Measurements from ENCODE around the gene FKBP15. TPM values are rescaled to one million over a fixed set of nuclear protein-coding genes. Genes with fewer than 3 reads are reported as not detected.
"Not testable (repeated sequence)": the region's sequence is repeated elsewhere in the genome, so short reads cannot be mapped to it uniquely, and the experiment has no call there.

Gene FKBP15
- total RNA-seq, 4 donors from 2014 or later: 20.5 to 42.3 (median 32.0) TPM

DNA sequence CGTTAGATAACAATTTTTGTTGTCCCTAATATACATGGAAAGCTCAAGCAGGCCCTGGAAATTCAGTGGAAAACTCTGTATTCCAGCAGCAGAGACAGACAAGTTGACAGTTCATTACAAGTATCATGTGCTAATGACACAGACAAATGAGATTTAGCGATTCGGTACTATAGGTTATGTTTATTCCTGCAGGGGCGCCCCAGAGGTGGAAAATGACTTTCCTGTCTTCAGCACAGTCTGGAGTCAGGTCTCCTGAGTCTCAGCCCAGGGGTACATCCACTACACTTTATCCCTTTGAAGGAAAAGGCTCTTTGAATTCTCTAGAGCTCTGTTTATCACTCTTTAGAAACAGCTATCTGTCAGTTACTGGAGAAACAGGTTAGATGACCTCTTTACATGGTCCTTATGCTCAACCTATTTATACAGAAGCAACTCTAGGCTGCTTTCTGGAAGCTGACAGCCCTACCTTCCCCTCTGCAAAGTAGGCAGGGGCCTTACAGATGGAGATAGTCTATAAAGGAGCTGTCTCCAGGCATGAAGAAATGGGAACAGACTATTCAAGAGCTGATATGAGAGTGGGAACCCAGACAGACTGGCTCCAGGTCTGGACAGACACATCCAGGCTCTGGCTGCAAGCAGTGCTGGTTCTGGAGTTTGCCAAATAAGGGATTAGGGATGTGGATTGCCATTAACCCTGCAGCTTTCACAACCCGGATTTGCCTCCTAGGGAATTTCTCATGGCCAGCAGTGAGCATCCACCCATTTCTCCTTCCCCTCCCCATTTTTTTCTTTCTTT, 77.4 kb downstream of the FKBP15 start:
- ATAC-seq (ENCODE audit: low FRiP score) (no peak), DNase-seq (ENCODE audit: low spot score) (no peak)
- TF ChIP-seq, protein P1, sequence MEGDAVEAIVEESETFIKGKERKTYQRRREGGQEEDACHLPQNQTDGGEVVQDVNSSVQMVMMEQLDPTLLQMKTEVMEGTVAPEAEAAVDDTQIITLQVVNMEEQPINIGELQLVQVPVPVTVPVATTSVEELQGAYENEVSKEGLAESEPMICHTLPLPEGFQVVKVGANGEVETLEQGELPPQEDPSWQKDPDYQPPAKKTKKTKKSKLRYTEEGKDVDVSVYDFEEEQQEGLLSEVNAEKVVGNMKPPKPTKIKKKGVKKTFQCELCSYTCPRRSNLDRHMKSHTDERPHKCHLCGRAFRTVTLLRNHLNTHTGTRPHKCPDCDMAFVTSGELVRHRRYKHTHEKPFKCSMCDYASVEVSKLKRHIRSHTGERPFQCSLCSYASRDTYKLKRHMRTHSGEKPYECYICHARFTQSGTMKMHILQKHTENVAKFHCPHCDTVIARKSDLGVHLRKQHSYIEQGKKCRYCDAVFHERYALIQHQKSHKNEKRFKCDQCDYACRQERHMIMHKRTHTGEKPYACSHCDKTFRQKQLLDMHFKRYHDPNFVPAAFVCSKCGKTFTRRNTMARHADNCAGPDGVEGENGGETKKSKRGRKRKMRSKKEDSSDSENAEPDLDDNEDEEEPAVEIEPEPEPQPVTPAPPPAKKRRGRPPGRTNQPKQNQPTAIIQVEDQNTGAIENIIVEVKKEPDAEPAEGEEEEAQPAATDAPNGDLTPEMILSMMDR (IDR thresholded peaks at IDR 0.05): no peak

DNA sequence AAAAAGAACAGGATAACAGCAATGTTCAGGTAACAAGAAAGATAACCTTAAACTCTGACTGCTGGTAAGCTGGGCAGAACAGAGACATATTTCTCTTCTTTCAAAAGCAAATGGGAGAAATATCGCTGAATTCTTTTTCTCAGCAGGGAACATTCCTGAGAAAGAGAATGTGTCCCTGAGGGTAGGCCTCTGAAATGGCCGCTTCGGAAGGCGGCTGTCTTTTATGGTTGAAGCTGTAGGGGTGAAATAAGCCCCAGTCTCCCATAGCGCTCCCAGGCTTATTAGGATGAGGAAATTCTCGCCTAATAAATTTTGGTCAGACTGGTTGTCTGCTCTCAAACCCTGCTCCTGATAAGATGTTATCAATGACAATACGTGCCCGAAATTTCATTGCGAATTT, 80.2 kb downstream of the FKBP15 start:
- DNase-seq (ENCODE audit: low spot score); ATAC-seq (ENCODE audit: low FRiP score): not testable (repeated sequence)

DNA sequence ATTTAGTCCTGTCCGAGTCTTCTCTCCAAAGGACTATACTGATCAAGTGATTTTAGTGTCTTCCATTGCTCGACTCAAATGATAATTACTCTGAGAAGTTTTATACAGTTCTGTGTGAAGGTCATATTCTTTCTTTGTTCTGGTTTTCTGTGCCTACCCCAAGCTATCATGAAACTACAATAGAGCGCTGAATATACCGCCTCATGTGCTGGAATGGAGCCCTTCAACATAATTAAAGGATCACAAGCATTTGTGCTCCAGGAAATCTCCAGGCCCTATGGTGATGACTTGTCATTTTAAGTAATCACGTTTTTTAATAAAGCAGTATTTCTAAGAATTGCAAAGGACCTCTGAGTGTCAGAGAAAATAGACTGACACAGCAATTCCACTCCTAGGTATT, 81.1 kb downstream of the FKBP15 start:
- ATAC-seq (ENCODE audit: low FRiP score): no peak
- no peak for DNase-seq (ENCODE audit: low spot score)
- TF ChIP-seq, protein P1 (IDR thresholded peaks at IDR 0.05): no peak

DNA sequence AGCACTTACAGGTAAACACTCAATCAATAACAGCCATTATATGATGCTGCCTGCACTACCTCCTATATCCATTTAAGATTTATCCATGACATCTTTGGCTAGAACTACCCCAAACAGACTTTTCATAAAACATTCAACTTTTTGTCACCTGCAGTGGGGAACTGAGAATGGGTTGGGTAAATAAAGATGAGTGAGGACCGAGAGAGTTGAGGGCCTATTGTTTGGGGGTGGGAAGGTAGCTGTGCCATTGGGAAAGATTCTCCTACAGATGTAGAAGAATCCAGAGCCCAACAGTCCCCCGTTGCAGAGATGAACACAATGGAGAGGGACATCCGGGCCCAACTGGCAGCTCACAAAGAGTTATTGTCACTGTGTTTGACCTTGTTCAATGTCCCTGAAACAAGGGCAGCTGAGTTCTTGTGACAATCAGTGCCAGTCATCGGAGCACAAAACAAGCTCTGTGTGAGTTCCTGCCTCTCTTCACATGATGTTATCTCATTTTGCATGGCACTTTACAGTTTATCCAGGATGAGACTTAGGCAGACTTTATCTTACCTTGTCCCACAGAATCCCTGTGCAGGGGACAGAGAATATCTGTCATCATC, 81.8 kb downstream of the FKBP15 start:
- ATAC-seq (ENCODE audit: low FRiP score): no peak
- DNase-seq (ENCODE audit: low spot score): no peak
- TF ChIP-seq, protein P1 (IDR thresholded peaks at IDR 0.05): no peak

DNA sequence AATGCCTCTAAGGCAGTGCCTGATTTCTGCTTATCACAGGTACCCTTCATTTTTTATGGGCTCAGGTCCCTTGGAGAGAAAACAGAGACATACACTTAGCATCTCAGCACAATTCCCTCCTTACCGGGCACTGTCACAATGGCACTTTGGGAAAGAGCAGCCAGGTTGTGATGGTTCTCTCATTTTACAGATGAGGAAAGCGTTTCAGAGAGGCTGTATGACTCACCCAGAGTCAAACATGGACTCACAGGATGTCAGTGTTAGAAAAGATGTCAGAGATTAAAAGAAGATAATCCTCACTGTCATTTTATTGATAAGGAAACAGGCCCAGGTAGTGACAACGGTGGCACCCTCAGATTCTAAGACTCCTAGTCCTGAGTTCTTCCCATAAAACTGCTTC, 82.3 kb downstream of the FKBP15 start:
- TF ChIP-seq, protein P1 (IDR thresholded peaks at IDR 0.05): no peak
- ATAC-seq (ENCODE audit: low FRiP score) (no peak), DNase-seq (ENCODE audit: low spot score) (no peak)

DNA sequence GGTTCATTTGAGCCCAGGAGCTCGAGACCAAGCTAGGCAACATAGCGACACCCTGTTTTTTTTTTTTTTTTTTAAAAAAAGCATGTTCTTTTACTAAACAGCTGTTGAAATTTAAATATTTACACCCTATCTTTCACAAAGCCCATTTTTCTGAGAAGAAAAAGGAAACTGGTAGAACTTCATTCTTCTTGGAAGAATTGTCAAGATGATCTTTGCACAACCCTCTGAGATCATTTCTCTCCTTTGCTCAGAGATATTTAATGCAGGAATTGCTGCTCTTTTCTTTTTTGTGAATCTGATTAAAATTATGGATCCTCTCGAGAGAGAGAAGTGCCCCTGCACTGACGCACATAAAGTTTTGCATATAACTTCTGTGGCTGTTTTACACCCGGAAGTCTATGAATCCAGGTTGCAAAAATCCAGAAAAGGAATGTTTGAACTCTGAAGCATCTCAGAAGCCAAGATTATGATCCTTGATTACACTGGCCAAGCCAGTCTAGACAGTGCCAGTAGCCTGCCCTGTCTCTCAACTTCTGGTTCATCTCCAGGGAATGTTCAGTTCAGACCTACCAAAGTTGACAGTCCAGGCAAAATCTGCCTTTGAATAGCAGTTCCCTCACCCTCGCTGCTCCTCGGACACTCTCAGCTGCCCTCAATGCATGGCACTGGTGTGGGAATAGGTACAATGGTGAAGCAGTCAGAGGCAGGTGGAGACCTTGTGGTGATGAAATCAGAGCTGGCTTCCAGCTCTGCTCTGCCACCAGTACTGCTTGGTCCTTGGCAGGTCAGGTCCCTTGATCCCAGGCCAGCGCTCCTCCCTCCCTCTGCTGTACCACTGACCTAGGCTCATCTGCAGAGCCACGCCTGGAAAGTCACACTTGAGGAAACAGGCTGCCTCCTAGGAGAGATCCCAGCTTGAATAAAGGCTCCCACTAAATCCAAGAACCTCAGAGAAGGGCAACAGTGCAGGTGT, 83.6 kb downstream of the FKBP15 start:
- ATAC-seq (ENCODE audit: low FRiP score): no peak
- TF ChIP-seq, protein P1 (IDR thresholded peaks at IDR 0.05): no peak
- no peak for DNase-seq (ENCODE audit: low spot score)

DNA sequence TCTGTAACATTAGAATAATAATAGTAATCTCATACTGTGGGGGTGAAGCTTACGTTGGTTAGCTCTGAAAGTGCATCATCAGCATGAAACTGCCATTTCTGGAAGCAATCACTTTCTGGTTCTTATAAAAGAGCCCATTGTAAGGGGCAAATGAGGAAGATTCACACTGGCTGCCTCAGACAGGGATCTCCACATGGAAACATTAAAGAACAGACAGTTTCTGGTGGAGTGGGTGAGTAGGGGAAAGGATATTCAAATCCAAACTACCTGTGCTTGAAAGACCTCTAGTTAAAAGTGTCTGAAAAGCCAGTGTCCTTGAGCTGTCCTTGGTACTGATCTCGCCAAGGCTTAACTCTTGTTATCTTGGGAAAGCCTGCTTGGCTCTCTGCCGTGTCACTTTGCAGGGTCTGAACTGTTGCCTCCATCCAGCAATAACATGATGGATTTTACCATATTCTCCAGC, 89.4 kb downstream of the FKBP15 start:
- ATAC-seq (ENCODE audit: low FRiP score) (no peak), DNase-seq (ENCODE audit: low spot score) (no peak)
- TF ChIP-seq, protein P1 (IDR thresholded peaks at IDR 0.05): no peak
